Pancreas (tissue), 10 donors: ENCODE results near the gene WHRN. TPM values are rescaled to one million over a fixed set of nuclear protein-coding genes. Genes with fewer than 3 reads are reported as not detected.

Experiments used
- ATAC-seq, 4 donors: fragments of 200-7000 bp; cut with Tn5 transposase; one replicate each; pipeline versions ENCODE4 v1.8.0 to v1.9.1; 2020; ENCODE audit warnings: mild to moderate bottlenecking in 4 of 4, moderate library complexity in 4 of 4
- DNase-seq, 6 donors: peaks; one replicate each; pipeline ENCODE4 v3.0.0-alpha.2; 2020
- FAIRE-seq: peaks from 2 replicates; lab custom pipeline; 2012; peaks lifted over from hg19 to GRCh38; lab: Jason Lieb, UNC
- H3K27ac ChIP-seq, 4 donors: fragments of 200-600 bp; sonication (generic); 1 replicate in 3 of 4; 2 replicates in 1 of 4; pipeline versions ENCODE4 v1.5.0 to v1.8.0; 2020
- H3K27me3 ChIP-seq, 4 donors: fragments of 200-600 bp; one replicate each; pipeline ENCODE4 v1.8.0; 2021
- H3K36me3 ChIP-seq, 3 donors: fragments of 200-600 bp; sonication (generic) in 1 of 3; one replicate each; pipeline versions ENCODE4 v1.5.0 to v1.8.0; 2020 to 2021
- H3K4me1 ChIP-seq, 3 donors: fragments of 200-600 bp; one replicate each; pipeline ENCODE4 v1.8.0; 2021
- H3K4me3 ChIP-seq, 4 donors: fragments of 200-600 bp; sonication (generic) in 2 of 4; one replicate each; pipeline versions ENCODE4 v1.5.0 to v1.8.0; 2020 to 2021
- H3K9me3 ChIP-seq, 4 donors: fragments of 200-600 bp; one replicate each; pipeline ENCODE4 v1.8.0; 2021
- CTCF ChIP-seq, 4 donors: fragments of 200-600 bp; sonication (generic) in 3 of 4; IDR thresholded peaks; one replicate each; pipeline versions ENCODE4 v1.5.0 to v1.8.0; 2021; ENCODE audit warnings: antibody characterized with exemption in 4 of 4
- WGBS, 2 donors: extraction: QIAGEN DNeasy Blood & Tissue Kit; methylation state at CpG; one replicate each; pipeline ENCODE4 v1.1.7; 2013; 5-methylcytosine and 5-hydroxymethylcytosine counted together
- intact Hi-C, 3 donors: fragments of 100-400 bp; cut with DNase I; formaldehyde crosslinking; loops; one replicate each; pipeline versions ENCODE4 v1.11.1 to v1.14.2; 2022
- polyA plus RNA-seq, 2 donors: library from polyadenylated mRNA; stranded (reverse); fragments of 200-250 nt; gene quantifications; one replicate each; pipeline ENCODE4 v1.2.3, GENCODE V29; 2013
- total RNA-seq, 6 donors: library from RNA; stranded (reverse); fragmentation: NEBNext Ultra II Directional in 4 of 6; extraction: Animal tissue kit (Norgen Biotek cat#: 25700) in 4 of 6; gene quantifications; one replicate each; pipeline versions ENCODE4 v1.2.1 to v1.2.4, GENCODE V29; 2021 to 2023
- donor health status: healthy with polysubstance abuse.
- donor health status: DM: no; HTN: no; CAD: no; lungs with moderate emphysema.
- donor health status: DM: no; HTN: no; CAD: no.
- donor health status: control.
- donor health status: control.
- donor health status: Bipolar disorder and iron deficiency.
- donor health status: DM: yes; HTN: yes; CAD: no.
- donor health status: DM: no; HTN: no; CAD: no.
- donor health status: DM: no; HTN: no; CAD: no.
- donor health status: DM: yes; HTN: yes; CAD: no.

The WHRN gene
- total and polyA plus RNA-seq, 8 donors, result 6.7 to 32.2 (median 8.6) TPM

- no peak for TF ChIP-seq CTCF (IDR thresholded peaks at IDR 0.05)
- Histone ChIP-seq H3K9me3 (no peaks in the 10 kb centered on the region), H3K36me3 (no peaks in the 10 kb centered on the region), H3K4me1 (no peaks in the 10 kb centered on the region), H3K27me3 (no peaks in the 10 kb centered on the region), H3K4me3 (no peak overlapping the region), H3K27ac (no peak overlapping the region)
- no peak for ATAC-seq
- 74 to 76% methylated on average over 2 of the region's 2 CpGs for WGBS, 2 donors
- intact Hi-C loops, result no loop called here
- no peak for DNase-seq
- no peak for FAIRE-seq
These were observed 37.4 kb downstream of the WHRN start for GRCh38 chr9:114467910-114468309.

- no peak for DNase-seq
- 94 to 95% methylated on average over 19 of the region's 19 CpGs for WGBS, 2 donors
- no peak for FAIRE-seq
These were observed 38.0 kb downstream of the WHRN start for GRCh38 chr9:114467226-114467750.

GRCh38 chr9:114465906-114466900 lies 39.1 kb downstream of the WHRN start:
- WGBS, 2 donors, result 62 to 66% methylated on average over 28 of the region's 28 CpGs
- Histone ChIP-seq H3K4me1 (no peaks in the 10 kb centered on the region), H3K27me3 (no peaks in the 10 kb centered on the region), H3K27ac (peak overlapping the region in 1 of 4 donors; percentile 26), H3K4me3 (no peak overlapping the region), H3K36me3 (no peaks in the 10 kb centered on the region), H3K9me3 (no peaks in the 10 kb centered on the region)
- DNase-seq (peak in 3 of 6 donors; percentile 25 to 52 (median 35)), FAIRE-seq (no peak), ATAC-seq (peak; percentile 55 to 83 (median 66))
- intact Hi-C loops, result no loop called here
- no peak for TF ChIP-seq CTCF (IDR thresholded peaks at IDR 0.05)

More at GRCh38 chr9:114467226-114467750, 38.0 kb downstream of the WHRN start:
- intact Hi-C loops, result no loop called here
- H3K4me3 ChIP-seq, result no peak overlapping the region
- no peak overlapping the region for H3K27ac ChIP-seq
- no peaks in the 10 kb centered on the region for H3K27me3 ChIP-seq
- no peaks in the 10 kb centered on the region for H3K4me1 ChIP-seq
- ATAC-seq, result no peak
- no peaks in the 10 kb centered on the region for H3K9me3 ChIP-seq
- TF ChIP-seq CTCF (IDR thresholded peaks at IDR 0.05), result no peak
- H3K36me3 ChIP-seq, result no peaks in the 10 kb centered on the region

- FAIRE-seq, result no peak
- intact Hi-C loops, result no loop called here
These were observed 39.9 kb downstream of the WHRN start for GRCh38 chr9:114465417-114465816.

More at GRCh38 chr9:114465417-114465816, 39.9 kb downstream of the WHRN start:
- 89 to 94% methylated on average over 4 of the region's 4 CpGs for WGBS, 2 donors
- no peak for TF ChIP-seq CTCF (IDR thresholded peaks at IDR 0.05)
- DNase-seq, result no peak
- H3K36me3 ChIP-seq, result no peaks in the 10 kb centered on the region
- H3K27me3 ChIP-seq, result no peaks in the 10 kb centered on the region
- no peaks in the 10 kb centered on the region for H3K4me1 ChIP-seq
- ATAC-seq, result no peak
- H3K9me3 ChIP-seq, result no peaks in the 10 kb centered on the region
- H3K27ac ChIP-seq, result no peak overlapping the region
- H3K4me3 ChIP-seq, result no peak overlapping the region
